HG03097 (cell line): ENCODE results near the gene UBE2J2.

Experiments
- ATAC-seq: cut with Tn5 transposase; IDR thresholded peaks from one replicate; pipeline ENCODE4 v1.9.1; 2021; ENCODE audit not compliant: unreplicated experiment, low FRiP score

UBE2J2 gene

DNA sequence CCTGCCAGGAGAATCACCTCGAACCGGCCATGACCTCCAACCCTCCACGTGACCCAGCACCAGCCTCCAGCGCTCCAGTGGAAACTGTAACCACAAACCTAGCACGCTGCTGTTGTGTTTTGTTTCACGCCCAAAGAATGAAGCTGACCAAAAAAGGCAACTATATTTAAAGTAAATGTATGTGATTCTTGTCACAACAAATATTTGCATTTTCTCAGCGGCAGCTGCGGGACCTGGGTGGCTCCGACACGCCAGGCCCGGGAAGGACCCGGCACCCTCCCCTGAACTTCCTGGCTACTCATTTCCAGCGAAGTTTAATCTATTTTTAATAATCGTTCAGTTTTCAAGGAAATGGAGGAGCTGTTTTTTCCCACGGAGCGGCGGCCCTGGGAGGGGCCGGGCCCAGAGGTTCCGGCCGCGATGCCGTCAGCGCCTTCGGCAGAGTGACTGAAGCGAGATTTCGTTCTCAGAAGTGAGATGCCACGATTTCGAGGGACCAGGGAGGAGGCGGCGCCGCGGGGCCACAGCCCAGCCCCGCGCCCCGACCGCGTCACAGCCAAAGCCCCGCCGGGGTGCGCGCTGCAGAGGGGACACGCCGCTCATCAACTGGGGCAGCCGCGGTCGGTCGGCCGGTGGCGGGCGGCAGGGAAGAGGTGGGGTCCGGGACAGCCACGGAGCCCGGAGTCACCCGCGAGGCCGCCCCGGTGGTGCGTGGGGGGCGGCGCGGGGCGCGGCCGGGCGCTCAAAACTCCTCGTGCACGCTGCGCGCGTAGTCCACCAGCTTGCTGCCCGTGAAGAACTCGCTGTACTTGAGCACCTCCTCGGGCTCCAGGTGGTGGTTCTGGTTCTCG, 56.7 kb downstream of the UBE2J2 start:
- ATAC-seq = no peak

DNA sequence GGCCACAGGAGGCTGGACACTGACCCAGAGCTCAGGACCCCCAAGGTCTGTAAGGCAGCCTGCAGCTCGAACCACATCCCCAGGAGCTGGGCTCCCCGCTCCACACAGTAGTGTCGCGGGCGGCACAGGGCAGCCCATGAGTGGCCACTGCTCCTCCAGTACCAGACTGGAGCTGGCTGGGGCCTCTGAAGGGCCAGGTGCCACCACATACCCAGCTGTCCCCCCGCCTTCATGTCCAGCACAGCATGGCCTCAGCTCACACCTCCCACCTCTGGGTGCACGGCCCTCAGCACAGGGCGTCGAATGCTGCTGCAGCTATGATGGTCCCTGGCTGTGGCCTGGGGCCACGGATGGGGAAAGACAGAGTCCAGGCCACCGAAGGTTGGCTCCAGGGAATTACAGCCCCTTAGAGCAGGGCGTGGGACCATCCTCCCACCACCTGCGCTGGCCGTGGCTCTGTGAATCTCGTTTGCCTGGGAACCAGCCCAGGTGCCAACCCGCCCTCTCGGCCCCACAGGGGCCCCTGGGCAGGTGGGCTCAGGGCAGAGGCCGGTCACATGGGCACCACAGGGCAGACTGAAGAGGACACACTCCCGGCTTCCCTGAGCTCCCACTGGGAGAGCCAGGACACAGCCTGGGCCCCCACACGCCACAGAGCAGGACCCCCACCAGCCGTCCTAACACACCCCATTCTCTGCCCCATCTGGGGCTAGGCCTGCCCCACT, 57.6 kb downstream of the UBE2J2 start:
- ATAC-seq = no peak

DNA sequence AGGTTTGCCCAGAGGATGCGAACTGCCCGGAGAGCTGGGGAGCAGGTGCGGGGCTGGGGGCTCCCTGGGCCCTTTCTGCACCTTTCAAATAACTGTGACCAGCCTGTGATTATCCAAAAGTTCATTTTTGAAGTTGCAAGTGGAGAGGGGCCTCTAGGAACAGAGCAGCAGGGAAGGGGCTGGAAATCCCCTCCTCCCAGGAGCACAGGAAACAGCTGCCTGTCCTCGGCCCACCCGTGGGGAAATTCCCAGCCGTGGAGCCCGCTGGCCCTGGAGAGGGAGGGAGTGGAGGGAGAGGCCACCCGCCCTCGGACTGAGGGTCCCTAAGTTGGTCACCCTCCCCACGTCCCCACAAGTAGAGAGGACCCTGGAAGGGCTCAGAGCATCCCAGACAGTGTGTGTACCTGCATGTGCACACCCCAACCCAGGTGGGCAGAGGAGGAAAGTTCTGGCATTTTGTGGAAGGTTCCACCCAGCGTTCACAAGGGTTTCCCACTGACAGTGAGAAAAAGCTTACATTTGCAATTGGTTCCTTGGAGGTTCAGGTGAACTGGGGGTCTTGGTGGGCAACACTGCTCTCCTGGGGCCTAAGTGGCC, 58.5 kb downstream of the UBE2J2 start:
- ATAC-seq = no peak

DNA sequence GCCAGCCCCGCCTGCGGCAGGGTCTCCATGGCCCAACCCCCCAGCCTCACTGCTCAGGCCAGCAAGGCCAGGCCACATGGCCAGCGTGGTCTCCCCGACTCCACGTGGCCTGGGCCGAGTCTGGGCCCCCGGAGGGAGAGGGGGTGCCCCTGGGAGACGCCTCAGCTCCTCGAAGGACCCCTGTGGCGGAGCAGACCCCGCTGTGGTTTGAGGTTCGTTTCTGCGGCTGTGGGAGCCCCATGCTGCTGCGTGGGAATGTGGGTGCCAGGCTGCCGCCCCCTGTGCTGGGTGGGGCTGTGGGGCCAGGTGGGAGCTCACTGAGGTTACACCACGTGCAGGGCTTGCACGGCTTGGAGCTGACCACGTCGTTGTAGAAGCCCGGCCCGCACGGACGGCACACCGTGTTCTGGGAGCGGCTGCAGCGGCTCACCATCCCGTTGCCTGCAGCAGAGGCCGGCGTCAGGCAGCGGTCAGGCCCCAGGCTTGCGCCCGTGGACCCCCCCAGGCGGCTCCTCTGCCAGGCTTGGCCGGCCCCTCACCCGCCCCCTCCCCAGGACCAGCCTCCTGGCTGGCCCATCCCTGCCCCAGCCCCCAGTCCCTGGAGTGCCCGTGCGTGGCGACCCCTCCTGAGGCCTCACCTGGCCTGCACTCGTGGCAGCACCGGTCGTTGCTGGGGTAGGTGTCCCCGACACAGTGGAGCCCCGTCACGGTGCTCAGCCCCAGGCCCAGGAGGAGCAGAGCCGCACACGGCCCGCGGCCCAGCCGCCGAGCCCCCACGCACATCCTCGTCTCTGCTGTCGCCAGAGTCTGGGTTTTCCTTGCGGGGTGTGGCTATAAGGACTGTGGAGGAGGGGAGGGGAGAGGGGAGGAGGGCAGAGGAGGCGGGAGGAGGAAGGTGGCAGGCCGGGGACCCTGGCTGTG, 60.0 kb downstream of the UBE2J2 start, which contains the start of gene TNFRSF4:
TSS of gene TNFRSF4 (minus strand) at position 809 of the 921 bp plus-strand sequence. CDS start at position 783, 26 bp downstream.
- no peak for ATAC-seq

DNA sequence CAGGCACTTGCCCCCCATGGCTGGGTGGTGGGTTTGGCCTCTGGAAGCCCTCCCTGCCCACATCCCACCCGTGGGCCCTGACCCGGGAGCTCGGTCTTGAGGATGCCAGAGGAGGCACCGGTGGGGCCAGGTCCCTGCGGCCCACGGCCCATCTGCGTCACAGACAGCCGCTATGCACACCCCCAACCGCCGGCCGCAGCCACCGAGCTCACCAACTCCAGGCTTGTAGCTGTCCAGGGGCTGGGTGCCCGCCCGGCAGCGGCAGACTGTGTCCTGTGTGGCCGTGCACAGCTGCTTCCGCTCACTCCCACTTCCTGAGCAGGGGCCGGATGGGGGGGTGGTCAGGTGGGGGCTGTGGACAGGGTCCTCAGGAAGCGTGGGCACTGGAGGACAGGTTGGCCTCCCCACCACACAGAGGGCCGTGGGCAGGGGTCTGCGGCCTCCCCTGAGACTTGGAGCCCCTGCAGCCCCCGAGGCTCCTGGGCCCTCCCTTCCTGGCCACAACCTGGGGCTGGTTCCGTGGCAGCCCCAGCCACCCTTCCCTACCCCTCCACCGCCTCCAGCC, 60.8 kb downstream of the UBE2J2 start:
- no peak for ATAC-seq

DNA sequence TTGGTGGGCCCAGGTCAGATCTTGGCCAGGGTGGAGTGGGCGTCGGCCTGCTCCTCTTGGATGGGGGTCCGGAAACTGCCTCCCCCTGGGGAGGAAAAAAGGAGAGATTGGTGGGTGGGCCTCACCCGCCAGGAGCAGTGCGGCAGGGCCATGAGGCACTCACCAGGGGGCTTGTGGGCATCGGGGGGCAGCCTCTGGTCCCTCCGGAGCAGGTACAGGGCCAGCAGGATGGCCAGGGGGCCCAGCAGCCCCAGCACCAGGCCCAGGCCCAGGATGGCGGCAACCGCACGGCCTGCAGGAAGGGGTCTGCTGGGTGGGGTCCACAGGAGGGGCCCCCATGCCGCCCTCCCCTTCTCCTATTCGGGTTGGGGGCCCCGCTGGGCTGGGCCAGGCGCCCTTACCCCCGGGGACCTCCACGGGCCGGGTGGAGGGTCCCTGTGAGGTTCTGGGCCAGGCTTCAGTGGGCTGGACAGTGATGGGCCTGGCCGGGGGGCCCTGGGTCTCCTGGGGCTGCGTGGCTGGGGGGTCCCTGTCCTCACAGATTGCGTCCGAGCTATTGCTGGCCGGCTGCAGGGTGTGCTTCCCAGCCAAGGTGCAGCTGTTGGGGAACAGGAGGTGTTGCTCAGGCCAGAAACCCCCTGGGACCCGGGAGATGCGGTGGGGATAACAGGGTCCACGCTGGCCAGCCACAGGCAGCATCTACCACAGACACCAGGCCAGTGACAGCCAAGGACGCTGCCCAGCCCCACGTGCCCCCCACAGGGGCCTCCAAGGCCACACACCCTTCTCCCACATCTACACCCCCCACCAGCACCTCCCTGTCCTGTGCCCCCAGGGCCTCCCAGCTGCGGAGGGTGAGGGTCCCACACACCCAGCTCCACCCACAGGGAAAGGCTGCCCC, 61.9 kb downstream of the UBE2J2 start:
- no peak for ATAC-seq

DNA sequence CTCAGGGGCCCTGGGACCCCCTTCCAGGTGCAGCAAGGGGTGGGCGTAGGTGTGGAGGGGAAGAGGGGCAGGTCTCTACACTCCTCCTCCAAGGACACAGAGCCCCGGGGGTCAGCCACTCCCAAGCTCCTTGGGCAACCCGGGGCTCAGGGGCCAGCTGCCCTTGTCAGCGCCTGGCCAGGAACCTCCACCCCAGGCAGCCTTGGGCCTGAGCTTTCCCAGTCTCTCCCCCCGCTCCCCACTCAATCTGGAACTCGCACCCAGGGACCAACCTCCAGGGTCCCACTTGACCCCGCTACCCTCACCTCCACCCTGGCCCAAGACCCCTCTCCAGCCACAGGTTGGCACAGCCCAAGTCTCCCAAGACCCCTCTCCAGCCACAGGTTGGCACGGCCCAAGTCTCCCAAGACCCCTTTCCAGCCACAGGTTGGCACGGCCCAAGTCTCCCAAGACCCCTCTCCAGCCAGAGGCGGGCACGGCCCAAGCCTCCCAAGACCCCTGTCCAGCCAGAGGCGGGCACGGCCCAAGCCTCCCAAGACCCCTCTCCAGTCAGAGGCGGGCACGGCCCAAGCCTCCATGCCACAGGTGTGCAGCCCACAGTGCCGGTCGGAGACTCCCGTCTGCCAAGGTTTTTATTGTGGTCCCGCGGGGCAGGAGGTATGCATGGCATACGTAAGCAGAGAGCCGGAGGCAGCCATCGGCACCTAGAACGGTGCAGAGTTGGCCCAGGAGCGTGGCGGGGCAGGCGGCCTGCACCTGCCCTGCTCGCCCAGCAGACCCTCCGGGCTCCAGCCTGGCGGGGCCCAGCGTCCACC, 62.7 kb downstream of the UBE2J2 start:
- no peak for ATAC-seq

DNA sequence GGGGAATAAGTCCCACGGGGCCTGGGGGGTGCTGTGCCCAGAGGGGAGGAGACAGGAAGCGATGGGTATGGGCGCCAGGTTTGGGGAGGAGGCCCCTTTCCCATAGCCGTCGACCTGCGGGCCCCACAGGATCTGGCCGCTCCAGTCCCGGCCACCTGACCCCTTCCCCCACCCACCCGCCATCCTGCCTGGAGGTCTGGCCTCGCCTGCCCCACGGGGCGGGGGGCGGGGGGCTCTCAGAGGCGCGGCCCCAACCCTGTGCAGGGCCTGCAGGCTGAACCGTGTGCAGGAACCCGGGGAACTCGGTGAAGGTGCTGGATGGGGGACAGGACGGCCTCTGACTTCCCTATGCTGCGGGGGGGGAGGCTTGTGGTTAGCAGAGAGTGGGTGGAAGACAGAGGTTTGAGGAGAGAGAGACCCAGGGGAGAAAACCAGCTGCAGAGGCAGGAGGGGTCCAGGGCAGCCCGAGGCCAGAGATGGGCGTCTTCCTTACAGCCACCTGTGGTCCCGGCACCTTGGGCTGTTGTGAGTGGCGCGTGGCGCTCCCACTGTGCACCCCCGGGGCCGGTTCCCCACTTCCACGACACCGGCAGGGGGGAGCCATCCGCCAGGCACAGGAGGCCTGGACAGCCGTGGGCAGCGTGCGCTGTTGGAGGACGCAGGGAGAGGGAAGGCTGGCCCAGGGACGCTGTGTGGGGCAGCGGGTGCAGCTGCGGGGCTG, 64.8 kb downstream of the UBE2J2 start:
- no peak for ATAC-seq

DNA sequence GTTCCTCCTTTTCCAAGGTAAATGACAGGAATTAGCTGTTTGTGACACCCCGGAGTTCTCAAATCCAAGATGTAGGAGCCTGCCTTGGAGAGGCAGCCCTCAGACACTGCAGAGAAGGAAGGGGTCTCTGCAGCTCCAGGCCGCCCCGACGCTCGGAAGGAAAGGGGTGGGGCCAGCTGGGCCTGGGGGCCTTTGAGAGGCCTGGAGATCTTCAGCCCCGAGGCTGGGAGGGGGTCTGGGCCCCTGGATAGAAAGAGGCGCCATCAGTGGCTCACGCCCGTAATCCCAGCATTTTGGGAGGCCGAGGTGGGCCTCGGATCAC, 66.1 kb downstream of the UBE2J2 start:
- ATAC-seq = no peak

DNA sequence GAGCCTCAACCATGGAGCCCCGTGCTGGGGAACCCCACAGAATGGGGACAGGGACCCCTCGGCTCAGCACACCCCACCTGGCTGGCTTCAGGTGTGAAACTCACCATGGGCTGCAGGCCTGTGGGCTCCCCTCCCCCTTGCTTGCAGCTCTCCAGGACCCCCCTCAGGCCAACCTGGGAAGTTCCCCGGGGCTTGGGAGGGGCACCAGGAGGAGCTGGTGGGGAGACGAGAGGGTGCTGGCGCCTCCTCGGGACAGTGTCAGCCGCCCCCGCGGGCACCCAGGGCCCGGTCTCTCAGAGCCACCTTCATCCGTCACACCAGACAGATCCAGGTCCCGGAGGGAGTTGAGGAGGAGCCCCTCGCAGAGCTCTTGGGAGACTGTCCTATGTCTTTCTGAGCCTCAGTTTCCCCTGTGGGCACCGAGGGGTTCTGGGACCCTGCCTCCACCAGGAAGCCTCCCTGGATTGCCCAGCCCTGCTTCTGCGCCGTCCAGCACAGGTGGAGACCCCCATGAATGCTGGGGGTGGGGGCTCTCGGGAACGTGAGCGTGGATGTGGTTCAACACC, 66.6 kb downstream of the UBE2J2 start:
- no peak for ATAC-seq

DNA sequence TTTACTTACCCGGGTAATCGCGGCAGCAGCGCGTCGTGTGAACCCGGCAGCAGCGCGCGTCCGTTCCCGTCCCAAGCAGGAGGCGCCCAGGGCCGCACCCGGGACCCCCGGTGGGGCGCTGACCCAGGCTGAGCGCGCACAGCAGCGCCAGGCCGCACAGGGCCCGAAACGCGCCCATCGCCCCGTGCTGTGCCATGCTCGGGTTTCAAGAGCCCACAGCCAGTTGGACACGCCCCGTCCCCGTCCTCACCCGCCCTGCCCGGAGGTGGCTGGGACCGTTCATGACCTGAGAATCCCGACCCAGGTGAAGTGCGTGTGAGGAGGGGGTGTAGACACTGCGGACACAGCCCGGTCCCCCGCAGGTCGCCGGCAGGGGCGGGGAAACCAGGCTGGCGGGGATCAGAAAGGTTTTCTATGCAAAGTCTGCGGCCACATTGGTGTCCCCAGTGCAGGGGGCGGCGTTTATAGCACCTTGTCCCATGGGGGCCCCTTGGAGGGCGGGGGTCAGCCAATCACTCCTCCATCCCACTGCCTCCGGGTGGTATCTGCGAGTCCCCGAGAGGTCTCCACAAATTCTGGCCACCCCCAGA, 67.2 kb downstream of the UBE2J2 start, which contains the start of gene TNFRSF18:
TSS of gene TNFRSF18 (minus strand) at position 217 of the 590 bp plus-strand sequence. CDS start at position 196, 21 bp downstream.
- ATAC-seq = no peak

DNA sequence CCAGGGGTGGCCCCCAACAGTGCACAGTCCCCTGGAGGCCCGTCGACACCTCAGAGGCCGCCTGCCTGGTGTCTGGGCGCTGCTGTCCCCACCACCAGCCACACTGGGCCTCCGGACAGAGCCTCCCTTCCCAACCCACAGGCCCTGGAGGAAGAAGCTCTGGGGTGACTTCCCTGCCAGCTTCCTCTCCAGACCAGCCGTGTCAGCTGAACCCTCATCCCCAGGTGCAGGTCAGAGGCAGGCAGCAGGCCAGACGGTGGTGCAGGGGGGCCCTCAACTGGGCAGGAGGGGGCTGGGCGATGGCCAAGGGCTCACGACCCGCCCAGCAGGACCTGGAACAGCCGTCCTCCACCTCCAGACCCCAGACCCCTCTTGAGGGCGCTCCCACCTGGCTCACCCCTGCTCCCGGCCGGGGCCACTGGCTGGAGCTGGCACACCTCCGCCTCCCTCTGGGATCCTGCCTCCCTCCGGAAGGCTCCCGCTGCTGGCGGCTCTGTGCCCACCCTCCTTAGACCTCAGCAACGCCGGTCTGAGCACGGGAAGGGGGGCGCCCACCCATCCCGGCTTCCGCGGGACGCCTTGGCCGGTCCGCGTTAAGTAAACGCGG, 67.8 kb downstream of the UBE2J2 start:
- no peak for ATAC-seq

DNA sequence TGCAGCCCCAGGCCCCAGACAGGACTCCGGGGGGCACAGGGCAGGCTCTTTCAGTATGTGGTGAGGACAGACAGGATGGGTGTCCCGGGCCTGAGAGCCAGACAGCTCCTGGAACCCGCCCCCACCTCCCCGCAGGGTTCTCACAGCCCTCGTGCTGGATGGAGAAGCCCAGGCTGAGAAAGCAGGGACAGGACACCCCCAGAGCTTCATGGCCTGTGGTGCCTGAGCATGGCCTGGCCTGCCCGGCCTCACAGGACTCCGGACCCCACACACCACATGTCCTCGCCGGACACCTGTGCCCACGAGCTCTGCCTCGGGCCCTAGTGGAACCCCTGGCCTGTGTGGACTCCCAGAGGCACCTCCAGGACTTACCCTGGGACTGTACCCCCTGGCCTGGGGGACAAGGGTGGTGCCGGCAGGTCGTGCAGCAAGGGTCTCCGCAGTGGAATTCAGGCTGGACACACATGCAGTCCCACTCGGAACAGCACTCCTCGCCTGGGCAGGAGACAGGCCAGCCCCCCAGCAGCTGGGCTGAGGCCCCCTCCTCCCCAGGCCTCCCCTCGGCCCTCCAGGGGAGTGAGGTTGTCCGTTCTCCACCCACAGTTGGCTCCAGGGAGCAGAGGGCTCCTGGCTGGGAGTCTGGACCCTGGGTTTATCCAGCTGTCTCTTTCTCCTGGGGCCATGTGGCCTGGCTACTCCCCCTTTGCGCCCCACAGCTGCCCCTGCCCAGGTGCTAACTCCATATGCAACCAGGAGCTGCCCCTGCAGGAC, 68.5 kb downstream of the UBE2J2 start:
- ATAC-seq = no peak

DNA sequence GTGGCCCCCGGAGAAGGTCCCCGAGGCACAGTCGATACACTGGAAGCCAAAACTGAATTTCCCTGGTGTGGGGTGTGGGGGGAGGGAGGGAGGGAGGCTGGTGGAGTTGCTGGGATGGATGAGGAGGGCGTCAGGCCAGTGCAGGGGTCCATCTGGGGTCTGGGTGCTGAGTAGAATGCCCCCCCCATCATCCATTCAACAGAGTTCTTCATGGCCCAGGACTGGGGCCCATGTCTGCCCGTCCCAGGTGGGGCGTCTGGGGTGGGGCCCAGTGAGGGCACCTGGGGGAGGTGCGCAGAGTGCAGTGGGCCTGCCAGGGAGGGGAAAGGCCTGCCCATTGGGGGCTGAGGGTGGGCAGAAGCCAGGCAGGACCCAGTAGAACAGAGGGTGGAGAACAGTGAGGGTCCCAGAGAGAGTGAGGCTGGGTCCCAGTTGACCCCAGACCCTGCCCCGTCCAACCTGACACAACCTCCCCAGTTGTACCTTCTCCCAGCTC, 69.2 kb downstream of the UBE2J2 start:
- no peak for ATAC-seq
